HG03139 (cell line): Measurements from ENCODE around the gene TMEM39A.

Source experiments
- ATAC-seq: cut with Tn5 transposase; IDR thresholded peaks from one replicate; pipeline ENCODE4 v1.9.1; 2021; ENCODE audit not compliant: unreplicated experiment

TMEM39A gene

GRCh38 chr3:119463171-119464169 is at the start of gene TMEM39A:
Gene TMEM39A (minus strand): TSS chr3:119463615. CDS start chr3:119462074, 1,541 bp downstream.
- peak; percentile 87 for ATAC-seq

GRCh38 chr3:119510690-119511089 is 47.3 kb upstream of the TMEM39A start:
- no peak for ATAC-seq

GRCh38 chr3:119508172-119508845 is 44.9 kb upstream of the TMEM39A start:
- ATAC-seq: peak; percentile 63

- ATAC-seq: no peak
These were observed 44.0 kb upstream of the TMEM39A start for GRCh38 chr3:119507404-119507803.

GRCh38 chr3:119506631-119507030 is 43.2 kb upstream of the TMEM39A start:
- ATAC-seq: no peak

GRCh38 chr3:119500901-119501300 is 37.5 kb upstream of the TMEM39A start:
- ATAC-seq: no peak

GRCh38 chr3:119500265-119500664 is 36.9 kb upstream of the TMEM39A start:
- ATAC-seq: no peak

- peak; percentile 99 for ATAC-seq
These were observed 35.0 kb upstream of the TMEM39A start, which contains the start of gene TIMMDC1 for GRCh38 chr3:119498186-119499011. Gene TIMMDC1 (plus strand): TSS chr3:119498547. CDS start chr3:119498734, 187 bp downstream.

GRCh38 chr3:119497820-119498185 is 34.4 kb upstream of the TMEM39A start:
- peak; percentile 7 for ATAC-seq

GRCh38 chr3:119494597-119494996 is 31.2 kb upstream of the TMEM39A start:
- no peak for ATAC-seq

- ATAC-seq: no peak
These were observed 29.4 kb upstream of the TMEM39A start for GRCh38 chr3:119492810-119493209.

- no peak for ATAC-seq
These were observed 28.7 kb upstream of the TMEM39A start for GRCh38 chr3:119492128-119492527.

- ATAC-seq: no peak
These were observed 26.7 kb upstream of the TMEM39A start for GRCh38 chr3:119490153-119490552.

- no peak for ATAC-seq
These were observed 22.1 kb upstream of the TMEM39A start for GRCh38 chr3:119485563-119485962.

GRCh38 chr3:119483101-119483500 is 19.7 kb upstream of the TMEM39A start:
- no peak for ATAC-seq

GRCh38 chr3:119481079-119481478 is 17.7 kb upstream of the TMEM39A start:
- ATAC-seq: no peak

GRCh38 chr3:119470866-119471265 is 7.5 kb upstream of the TMEM39A start:
- ATAC-seq: no peak

- ATAC-seq: no peak
These were observed 6.2 kb upstream of the TMEM39A start for GRCh38 chr3:119469418-119470189.

GRCh38 chr3:119468041-119468440 is 4.6 kb upstream of the TMEM39A start:
- no peak for ATAC-seq

GRCh38 chr3:119457246-119457645 is 6.2 kb downstream of the TMEM39A start:
- ATAC-seq: no peak
